HepG2 (cell line): ENCODE measurements around the gene PPIL3. TPM values are rescaled to one million over a fixed set of nuclear protein-coding genes. Genes with fewer than 3 reads are reported as not detected.

Source experiments
- ARID4A ChIP-seq: sonication (generic); formaldehyde crosslinking; IDR thresholded peaks from 2 replicates; pipeline ENCODE4 v1.5.0; 2020; ENCODE audit warnings: mild to moderate bottlenecking, missing genetic modification reagents, borderline replicate concordance
- ARNT ChIP-seq: fragments of 450-650 bp; IDR thresholded peaks from 2 replicates; pipeline ENCODE4 v1.6.1; 2017
- ATF7 ChIP-seq, 2 experiments: fragments of 450-650 bp in 1 of 2; sonication (generic) in 1 of 2; formaldehyde crosslinking in 1 of 2; IDR thresholded peaks; 2 replicates each; pipeline versions ENCODE4 v1.4.0 to v1.6.1; 2016 to 2020; ENCODE audit warnings: antibody characterized with exemption in 1 of 2, mild to moderate bottlenecking in 1 of 2, missing genetic modification reagents in 1 of 2
- BRF2 ChIP-seq: sonication (generic); formaldehyde crosslinking; IDR thresholded peaks from 2 replicates; pipeline ENCODE4 v1.8.1; 2022; ENCODE audit warnings: mild to moderate bottlenecking, missing genetic modification reagents
- E2F2 ChIP-seq: sonication (generic); formaldehyde crosslinking; IDR thresholded peaks from 2 replicates; pipeline ENCODE4 v1.4.0; 2020; ENCODE audit warnings: missing genetic modification reagents, borderline replicate concordance
- HINFP ChIP-seq: sonication (generic); formaldehyde crosslinking; IDR thresholded peaks from 2 replicates; pipeline ENCODE4 v1.4.0; 2020; ENCODE audit warnings: low read depth, mild to moderate bottlenecking, missing genetic modification reagents
- HNRNPUL1 ChIP-seq: fragments of 200-400 bp; formaldehyde crosslinking; IDR thresholded peaks from 2 replicates; pipeline ENCODE4 v1.6.1; 2017; ENCODE audit warnings: low read depth, mild to moderate bottlenecking, low read length, moderate library complexity
- ZBTB39 ChIP-seq: sonication (generic); formaldehyde crosslinking; IDR thresholded peaks from 2 replicates; pipeline ENCODE4 v1.5.0; 2020; ENCODE audit warnings: missing genetic modification reagents
- ZNF143 ChIP-seq: sonication (generic); formaldehyde crosslinking; IDR thresholded peaks from 2 replicates; pipeline ENCODE4 v1.4.0; 2020; ENCODE audit warnings: missing genetic modification reagents
- ZNF431 ChIP-seq: sonication (generic); formaldehyde crosslinking; IDR thresholded peaks from 2 replicates; pipeline ENCODE4 v1.9.0; 2022; ENCODE audit warnings: missing genetic modification reagents, low read depth, mild to moderate bottlenecking, borderline replicate concordance
- ZNF501 ChIP-seq: sonication (generic); formaldehyde crosslinking; IDR thresholded peaks from 2 replicates; pipeline ENCODE4 v1.5.1; 2020; ENCODE audit warnings: mild to moderate bottlenecking, moderate library complexity, missing genetic modification reagents
- ZNF562 ChIP-seq: sonication (generic); formaldehyde crosslinking; IDR thresholded peaks from 2 replicates; pipeline ENCODE4 v1.8.0; 2022; ENCODE audit warnings: missing genetic modification reagents, borderline replicate concordance
- ZNF850 ChIP-seq: sonication (generic); formaldehyde crosslinking; conservative IDR thresholded peaks from 2 replicates; pipeline ENCODE4 v1.9.0; 2021; ENCODE audit warnings: mild to moderate bottlenecking, missing genetic modification reagents
- ZUFSP ChIP-seq: sonication (generic); formaldehyde crosslinking; IDR thresholded peaks from 2 replicates; pipeline ENCODE4 v1.9.0; 2021; ENCODE audit warnings: missing genetic modification reagents, mild to moderate bottlenecking, borderline replicate concordance
- polyA plus RNA-seq, 8 experiments: library from polyadenylated mRNA; depleted of rRNA in 3 of 8; stranded (reverse) in 7 of 8; unstranded in 1 of 8; fragments of >200 nt; fragmentation: Illumina TruSeq in 4 of 8; extraction: Trizol in 4 of 8; gene quantifications; 2 replicates each; pipeline versions ENCODE4 v1.2.1 to v1.2.3, GENCODE V29; 2011 to 2016; ENCODE audit warnings: low read depth in 4 of 8, missing spikeins in 1 of 8, mixed read lengths in 1 of 8; ENCODE audit not compliant: insufficient read depth in 1 of 8
- total RNA-seq, 5 experiments: library from RNA; depleted of rRNA; stranded (reverse); fragments of >200 nt; fragmentation: Illumina TruSeq; extraction: Trizol; gene quantifications; 2 replicates each; pipeline ENCODE4 v1.2.3, GENCODE V29; 2016; ENCODE audit warnings: low read depth in 1 of 5

Gene PPIL3
- total and polyA plus RNA-seq, 2 of the 13 experiments (the other 11 are each of a cell fraction or from before 2014, with no cell fraction given), result 98.7 to 107 TPM

GRCh38 chr2:200888704-200889625 lies at the start of gene PPIL3, which contains the start of gene NIF3L1 (continued):
- TF ChIP-seq HINFP (CRISPR knock-in tag) (peak; percentile 65), ARID4A (CRISPR knock-in tag) (peak; percentile 99), ZNF850 (no peak), HNRNPUL1 (no peak), BRF2 (CRISPR knock-in tag) (no peak), ZUFSP (CRISPR knock-in tag) (no peak), ATF7 (IDR thresholded peaks at IDR 0.05) (no peak), ATF7 (CRISPR knock-in tag; IDR thresholded peaks at IDR 0.05) (no peak; the same call in 1 of the 2 replicates), ARNT (no peak), E2F2 (CRISPR knock-in tag) (peak; percentile 22; the same call in 1 of the 2 replicates), ZBTB39 (CRISPR knock-in tag) (no peak), ZNF501 (peak; percentile 98), ZNF431 (CRISPR knock-in tag) (no peak; the same call in 1 of the 2 replicates), ZNF562 (no peak), ZNF143 (CRISPR knock-in tag) (peak; percentile 70; the same call in 1 of the 2 replicates)
